NCI-H2029 treated with DMSO at 0.1 percent for 48 hours (cell line): ENCODE results near the gene ORMDL3.
"Not testable (repeated sequence)": the region's sequence is repeated elsewhere in the genome, so short reads cannot be mapped to it uniquely, and the experiment has no call there.

ENCODE experiments used
- DNase-seq: peaks from one replicate; lab custom pipeline; 2025; lab: John Stamatoyannopoulos, UW

The ORMDL3 gene

GRCh38 chr17:39924691-39925055 lies 2.7 kb downstream of the ORMDL3 start:
- DNase-seq = no peak

- no peak for DNase-seq
Observed at GRCh38 chr17:39923836-39924690, 3.3 kb downstream of the ORMDL3 start.

GRCh38 chr17:39923230-39923629 lies 4.2 kb downstream of the ORMDL3 start:
- DNase-seq = no peak

- DNase-seq = no peak
Observed at GRCh38 chr17:39922006-39922405, 5.4 kb downstream of the ORMDL3 start.

- no peak for DNase-seq
Observed at GRCh38 chr17:39921323-39921722, 6.1 kb downstream of the ORMDL3 start.

GRCh38 chr17:39920218-39921210 lies 6.9 kb downstream of the ORMDL3 start:
- DNase-seq = no peak

GRCh38 chr17:39919087-39919683 lies 8.2 kb downstream of the ORMDL3 start:
- no peak for DNase-seq

GRCh38 chr17:39916918-39917317 lies 10.5 kb downstream of the ORMDL3 start:
- DNase-seq = no peak

- no peak for DNase-seq
Observed at GRCh38 chr17:39915559-39915958, 11.8 kb downstream of the ORMDL3 start.

GRCh38 chr17:39913989-39914388 lies 13.4 kb downstream of the ORMDL3 start:
- no peak for DNase-seq

- no peak for DNase-seq
Observed at GRCh38 chr17:39908789-39909352, 18.5 kb downstream of the ORMDL3 start.

- DNase-seq = no peak
Observed at GRCh38 chr17:39904990-39905288, 22.5 kb downstream of the ORMDL3 start.

- no peak for DNase-seq
Observed at GRCh38 chr17:39903158-39903884, 24.1 kb downstream of the ORMDL3 start.

GRCh38 chr17:39902027-39902426 lies 25.4 kb downstream of the ORMDL3 start:
- not testable (repeated sequence) for DNase-seq

- no peak for DNase-seq
Observed at GRCh38 chr17:39899215-39899614, 28.2 kb downstream of the ORMDL3 start.

- no peak for DNase-seq
Observed at GRCh38 chr17:39898088-39898487, 29.3 kb downstream of the ORMDL3 start.

GRCh38 chr17:39894681-39895376 lies 32.6 kb downstream of the ORMDL3 start:
- DNase-seq = no peak

GRCh38 chr17:39889200-39889599 lies 38.2 kb downstream of the ORMDL3 start:
- no peak for DNase-seq

GRCh38 chr17:39887078-39887477 lies 40.3 kb downstream of the ORMDL3 start:
- no peak for DNase-seq

GRCh38 chr17:39886102-39886501 lies 41.3 kb downstream of the ORMDL3 start:
- DNase-seq = not testable (repeated sequence)

- no peak for DNase-seq
Observed at GRCh38 chr17:39872751-39873150, 54.6 kb downstream of the ORMDL3 start.
